Right kidney (tissue), 9 donors: ENCODE results near the gene ZFPM1.
A peak's percentile ranks its signal among the peaks of the same experiment; 100 is the strongest.
"Not testable (repeated sequence)": the region's sequence is repeated elsewhere in the genome, so short reads cannot be mapped to it uniquely, and the experiment has no call there.

Experiments used
- DNase-seq: peaks from one replicate; pipeline ENCODE4 v3.0.0-alpha.2; 2016
- long read RNA-seq, 8 donors: transcript quantifications; one replicate each; lab custom pipeline, GENCODE V29; 2026

ZFPM1 gene
- long read RNA-seq, donor 1: 0 reads
- long read RNA-seq, donor 2: 0 reads
- long read RNA-seq, donor 3, partial matches to known transcripts: 8 of 9 reads
- long read RNA-seq, donor 3, other reads (novel, unspliced or antisense): 0 of 9 reads
- long read RNA-seq, donor 4: 0 reads
- long read RNA-seq, donor 5, partial matches to known transcripts: 0 of 1 reads
- long read RNA-seq, donor 5, other reads (novel, unspliced or antisense): 0 of 1 reads
- long read RNA-seq, donor 6, partial matches to known transcripts: 5 of 5 reads
- long read RNA-seq, donor 6, other reads (novel, unspliced or antisense): 0 of 5 reads
- long read RNA-seq, donor 7: 0 reads
- long read RNA-seq, donor 8: 0 reads

DNA sequence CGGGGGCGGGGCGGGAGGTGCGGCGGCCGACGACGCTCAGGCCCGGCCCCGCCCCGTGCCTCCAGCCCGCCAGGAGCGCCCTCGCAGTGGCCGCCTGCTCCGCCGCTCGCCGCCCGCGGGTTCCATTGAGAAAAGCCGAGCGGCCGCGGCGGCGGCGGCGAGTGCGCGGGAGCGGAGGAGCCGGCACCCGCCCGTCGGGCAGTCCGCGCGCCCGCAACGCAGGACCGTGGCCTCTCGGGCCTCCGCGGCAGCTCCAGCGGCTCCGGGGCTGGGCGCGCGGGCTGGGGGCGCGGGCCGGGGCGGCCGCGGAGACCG, at the start of gene ZFPM1:
ZFPM1 (plus strand) TSS at position 64 of the 315 bp plus-strand sequence. CDS start 359 bp downstream, outside the sequence.
- no peak for DNase-seq

GRCh38 chr16:88403794-88404581, 49.1 kb upstream of the ZFPM1 start:
- DNase-seq: no peak

GRCh38 chr16:88404769-88405168, 48.3 kb upstream of the ZFPM1 start:
- no peak for DNase-seq

GRCh38 chr16:88405216-88406060, 47.6 kb upstream of the ZFPM1 start:
- no peak for DNase-seq

DNA sequence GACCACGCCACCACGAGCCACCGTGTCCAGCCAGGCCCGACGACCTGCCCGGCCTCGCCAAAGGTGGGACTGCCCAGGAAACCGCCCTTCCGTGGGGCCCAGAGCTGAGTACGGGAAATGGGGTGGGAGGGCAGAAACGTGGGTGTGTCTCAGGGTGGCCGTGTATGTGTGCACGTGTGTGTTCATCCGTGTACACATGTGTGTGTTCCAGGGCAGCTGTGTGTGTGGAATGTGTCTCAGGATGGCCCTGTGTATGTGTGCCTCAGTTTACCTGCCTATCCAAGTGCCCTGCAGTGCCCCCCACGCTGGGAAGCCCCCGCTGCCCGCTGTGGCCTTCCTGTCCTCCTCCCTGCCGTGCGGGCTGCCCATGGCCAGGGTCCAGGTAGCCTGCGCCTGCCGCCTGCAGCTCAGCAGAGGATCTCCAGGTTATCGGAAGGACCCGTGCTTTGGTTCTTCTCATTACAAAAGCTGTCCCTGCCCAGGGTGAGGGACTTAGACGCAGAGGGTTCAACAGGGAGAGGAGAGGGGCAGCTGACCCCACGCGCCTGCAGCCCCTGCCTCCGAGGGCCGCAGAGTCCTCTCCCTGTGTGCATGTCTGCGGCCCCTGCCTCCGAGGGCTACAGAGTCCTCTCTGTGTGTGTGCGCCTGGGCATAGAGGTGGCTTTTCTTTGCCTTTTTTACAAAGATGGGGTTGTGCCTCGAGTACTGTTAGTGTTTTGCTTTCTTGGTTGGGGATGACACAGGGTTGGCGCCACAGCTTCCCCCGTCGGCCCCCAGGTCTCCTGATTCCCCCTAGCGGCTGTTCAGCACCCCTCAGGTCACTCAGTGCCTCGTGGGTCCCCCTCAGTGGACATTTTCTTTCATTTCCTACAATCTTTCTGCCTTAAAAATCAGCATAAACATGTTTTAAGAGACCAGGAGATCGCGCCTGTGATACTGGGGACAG, 46.7 kb upstream of the ZFPM1 start:
- DNase-seq: no peak

GRCh38 chr16:88407042-88407420, 46.0 kb upstream of the ZFPM1 start:
- DNase-seq: no peak

GRCh38 chr16:88407807-88408206, 45.3 kb upstream of the ZFPM1 start:
- DNase-seq: no peak

DNA sequence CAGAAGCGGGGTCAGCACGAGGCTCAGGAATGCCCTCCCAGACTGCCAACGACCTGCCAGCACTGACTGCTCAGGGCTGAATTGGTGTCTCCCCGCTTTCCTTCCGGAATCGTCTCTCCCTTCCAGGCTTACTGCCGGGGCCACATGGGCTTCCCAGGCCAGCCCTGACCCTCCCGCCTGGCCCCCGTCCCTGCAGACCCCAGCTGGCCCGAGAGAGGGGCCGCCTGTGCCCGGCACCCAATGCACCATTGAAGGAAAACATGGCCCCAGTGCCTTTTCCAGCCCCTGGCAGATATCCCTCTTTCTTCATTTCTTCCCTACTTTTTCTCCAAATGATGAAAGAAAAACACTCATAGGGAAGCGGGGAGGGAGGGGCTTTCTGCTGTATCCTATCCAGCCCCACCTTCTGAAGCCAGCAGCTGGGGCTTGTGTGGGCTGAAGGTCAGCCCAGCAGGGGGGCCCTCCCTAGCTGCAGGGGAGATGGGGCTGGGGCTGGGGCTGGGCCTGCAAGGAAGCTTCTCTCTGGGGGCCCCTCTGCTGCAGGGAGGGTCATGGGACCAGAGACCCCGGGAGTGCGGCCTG, 44.4 kb upstream of the ZFPM1 start:
- no peak for DNase-seq

DNA sequence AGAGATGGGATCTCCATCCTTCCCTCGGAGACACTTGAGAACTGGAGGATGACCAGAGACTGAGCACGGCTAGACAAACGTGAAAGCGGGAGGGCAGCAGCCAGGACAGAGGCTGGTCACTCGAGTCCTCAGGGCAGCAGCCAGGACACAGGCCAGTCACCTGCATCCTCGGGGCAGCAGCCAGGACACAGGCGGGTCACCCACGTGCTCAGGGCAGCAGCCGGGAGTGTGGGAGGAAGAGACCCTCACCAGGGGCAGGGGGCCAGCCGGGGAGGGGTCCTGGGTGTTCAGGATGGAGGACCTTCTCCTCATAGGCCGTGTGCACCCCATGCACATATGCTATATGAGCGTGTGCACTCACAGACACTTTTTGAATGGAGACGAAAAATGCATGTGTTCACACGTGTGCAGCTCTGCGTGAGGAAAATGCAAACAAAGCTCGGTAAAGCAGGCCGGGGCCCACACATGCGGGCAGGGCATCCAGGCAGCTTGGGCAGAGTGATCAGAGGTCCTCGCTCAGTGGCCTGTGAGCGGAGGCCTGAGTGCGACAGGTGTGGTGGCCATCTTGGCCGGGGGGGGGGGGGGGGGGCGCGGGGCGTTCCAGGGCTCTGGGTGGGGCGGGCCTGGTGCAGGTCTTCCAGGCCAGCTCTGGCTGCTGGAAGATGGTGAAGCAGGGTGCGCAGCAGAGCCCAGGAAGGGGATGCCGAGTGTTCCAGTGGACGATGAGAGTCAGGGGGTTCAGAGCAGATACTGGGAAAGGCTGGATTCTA, 43.6 kb upstream of the ZFPM1 start:
- no peak for DNase-seq

DNA sequence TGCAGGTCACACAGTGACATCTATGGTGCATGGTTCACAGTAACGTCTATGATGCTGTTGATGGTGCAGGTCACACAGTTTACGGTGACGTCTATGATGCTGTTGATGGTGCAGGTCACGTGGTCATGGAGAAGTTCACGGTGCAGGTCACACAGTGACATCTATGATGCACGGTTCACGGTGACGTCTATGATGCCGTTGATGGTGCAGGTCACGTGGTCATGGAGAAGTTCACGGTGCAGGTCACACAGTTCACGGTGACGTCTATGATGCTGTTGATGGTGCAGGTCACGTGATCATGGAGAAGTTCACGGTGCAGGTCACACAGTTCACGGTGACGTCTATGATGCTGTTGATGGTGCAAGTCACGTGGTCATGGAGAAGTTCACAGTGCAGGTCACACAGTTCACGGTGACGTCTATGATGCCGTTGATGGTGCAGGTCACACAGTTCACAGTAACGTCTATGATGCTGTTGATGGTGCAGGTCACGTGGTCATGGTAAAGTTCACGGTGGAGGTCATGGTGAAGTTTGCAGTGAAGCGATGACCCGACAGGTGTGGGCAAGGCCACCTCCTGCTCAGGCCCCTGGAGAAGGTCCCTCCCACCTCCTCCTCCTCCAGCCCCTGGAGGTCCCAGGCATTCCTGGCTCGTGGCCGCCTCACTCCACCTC, 42.6 kb upstream of the ZFPM1 start:
- not testable (repeated sequence) for DNase-seq

DNA sequence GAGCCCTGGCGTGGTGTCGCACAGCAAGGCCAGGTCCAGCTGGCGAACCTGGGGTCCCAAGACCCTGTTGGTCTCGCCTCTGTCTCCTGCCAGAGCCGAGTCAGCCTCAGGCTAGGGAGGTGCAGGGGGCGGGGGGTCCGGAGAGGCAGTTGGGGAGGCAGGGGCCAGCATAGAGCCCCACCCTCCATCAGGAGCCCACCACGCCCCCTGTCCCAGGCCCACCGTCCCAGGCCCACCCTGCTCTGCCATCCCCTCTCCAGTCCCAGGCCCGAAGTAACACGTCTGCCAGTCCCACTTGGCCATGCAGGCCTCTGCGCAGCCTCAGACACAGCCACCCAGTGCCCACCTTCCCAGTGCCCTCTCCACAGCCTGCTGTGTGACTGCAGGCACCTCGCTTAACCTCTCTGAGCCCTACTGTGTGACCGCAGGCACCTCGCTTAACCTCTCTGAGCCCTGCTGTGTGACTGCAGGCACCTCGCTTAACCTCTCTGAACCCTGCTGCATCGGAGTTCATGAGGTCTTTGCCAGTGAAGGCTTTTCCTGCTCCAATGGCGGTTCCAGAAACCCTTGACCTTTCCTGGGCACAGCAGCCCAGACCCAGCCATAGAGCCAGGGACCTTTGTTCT, 41.0 kb upstream of the ZFPM1 start:
- DNase-seq: no peak

DNA sequence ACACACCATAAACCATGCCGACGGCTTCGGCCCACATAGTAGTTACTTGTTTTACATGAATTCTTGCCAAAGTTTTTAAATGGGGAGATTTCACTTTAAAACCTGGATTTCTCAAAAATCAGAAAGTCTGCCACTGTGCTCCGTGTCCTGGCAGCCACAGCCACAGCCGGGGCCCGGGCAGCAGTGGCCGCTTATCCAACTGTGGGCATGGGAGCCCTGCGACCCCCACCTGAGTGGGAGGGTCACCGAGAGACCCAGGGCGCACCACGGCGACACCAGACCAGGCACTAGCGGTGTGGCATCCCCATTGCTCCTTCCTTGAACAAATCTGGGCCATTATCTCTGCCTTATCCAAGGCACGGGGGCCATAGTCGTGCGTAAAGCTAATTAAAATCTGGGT, 40.3 kb upstream of the ZFPM1 start:
- DNase-seq: no peak

GRCh38 chr16:88413231-88413630, 39.8 kb upstream of the ZFPM1 start:
- no peak for DNase-seq

DNA sequence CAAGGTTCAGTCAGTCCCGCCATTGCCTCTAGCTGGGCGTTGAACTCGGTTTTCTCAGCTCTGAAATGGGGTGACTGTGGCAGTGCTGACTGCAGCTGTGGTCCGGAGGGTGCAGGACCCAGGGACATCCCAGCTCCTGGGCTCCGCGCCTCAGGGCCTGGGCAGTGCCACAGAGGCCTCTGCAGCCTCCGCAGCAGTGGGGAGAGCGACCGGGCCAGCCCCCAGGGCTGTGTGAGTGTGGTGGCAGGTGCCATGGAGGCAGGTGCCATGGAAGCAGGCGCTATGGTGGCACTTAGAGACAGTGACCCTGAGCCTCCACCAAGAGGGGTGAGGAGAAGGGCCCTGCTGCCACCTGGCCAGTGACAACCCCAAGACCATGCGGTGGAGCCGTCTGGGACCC, 39.4 kb upstream of the ZFPM1 start:
- no peak for DNase-seq

DNA sequence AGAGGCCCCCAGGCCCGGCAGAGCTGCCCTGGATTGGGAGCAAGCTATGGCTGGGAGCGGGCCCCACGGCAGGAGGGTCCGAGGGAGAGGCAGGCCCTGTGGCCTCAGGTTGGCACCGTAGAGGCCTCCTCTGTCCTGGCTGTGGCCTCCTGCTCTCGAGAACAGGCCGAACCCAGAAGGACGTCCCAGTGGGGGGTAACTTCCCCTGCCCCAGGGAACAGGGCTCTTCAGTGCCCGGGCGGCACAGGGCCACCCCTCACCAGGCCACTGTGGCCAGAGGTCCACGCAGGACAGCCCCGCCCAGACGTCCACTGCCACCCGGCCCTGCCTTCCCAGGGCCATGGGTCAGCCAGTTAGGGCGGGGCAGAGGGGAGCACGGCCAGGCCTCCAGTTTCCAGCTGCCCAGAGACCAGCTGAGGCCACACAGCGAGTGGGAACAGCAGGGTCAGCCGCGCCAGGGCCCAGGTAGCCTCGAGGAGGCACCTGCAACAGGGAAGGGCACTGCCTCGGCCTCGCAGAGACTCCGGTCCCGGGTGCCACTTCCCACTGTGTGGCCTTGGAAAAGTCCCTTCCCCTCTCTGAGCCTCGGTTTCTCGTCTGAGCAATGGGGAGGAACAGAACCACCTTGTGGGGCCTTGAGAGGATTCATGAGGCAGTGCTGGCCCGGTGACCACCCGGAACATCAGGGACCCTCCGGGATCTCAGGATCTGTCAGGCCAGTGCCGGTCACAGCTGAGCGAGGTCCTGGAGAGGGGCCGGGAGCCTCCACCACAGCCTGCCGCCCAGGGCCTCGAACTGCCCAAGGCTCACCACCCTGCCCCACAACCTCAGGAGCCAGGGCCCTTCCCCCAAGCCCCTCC, 38.3 kb upstream of the ZFPM1 start:
- DNase-seq: no peak

GRCh38 chr16:88415381-88415705, 37.7 kb upstream of the ZFPM1 start:
- no peak for DNase-seq

GRCh38 chr16:88415713-88416323, 37.3 kb upstream of the ZFPM1 start:
- DNase-seq: peak; percentile 44

DNA sequence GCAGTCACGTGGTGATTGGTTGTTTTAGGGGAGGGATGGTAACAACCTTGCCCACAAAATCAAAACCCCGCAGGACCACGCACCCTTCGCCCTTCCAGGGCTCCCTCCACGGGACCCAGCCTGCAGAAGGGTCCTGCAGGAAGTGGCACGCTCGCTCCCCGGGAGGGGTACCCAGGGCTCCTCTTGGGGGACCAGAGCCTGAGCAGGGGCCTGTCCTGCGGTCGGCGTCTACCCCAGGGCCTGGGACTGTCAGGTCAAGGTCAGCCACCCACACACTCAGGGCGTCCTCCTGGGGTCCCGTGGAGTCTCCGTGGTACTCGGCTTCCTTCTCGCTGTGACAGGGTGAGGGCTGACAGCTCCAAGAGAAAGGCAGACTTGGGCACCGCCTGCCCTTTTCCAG, 36.4 kb upstream of the ZFPM1 start:
- DNase-seq: no peak
